Middle frontal gyrus (tissue), 1 donor: ENCODE results near the gene EPHB2.

ENCODE experiments used
- DNase-seq: peaks from one replicate; pipeline ENCODE4 v3.0.0-alpha.2; 2015; ENCODE audit warnings: low spot score; ENCODE audit errors: extremely low spot score

Gene EPHB2

GRCh38 chr1:22777388-22778057 lies 66.9 kb downstream of the EPHB2 start:
- no peak for DNase-seq

- DNase-seq, result no peak
Observed at GRCh38 chr1:22778408-22778807, 67.8 kb downstream of the EPHB2 start.

- peak; percentile 24 for DNase-seq
Observed at GRCh38 chr1:22778862-22779520, 68.4 kb downstream of the EPHB2 start.

- DNase-seq, result no peak
Observed at GRCh38 chr1:22780696-22781095, 70.1 kb downstream of the EPHB2 start.

GRCh38 chr1:22781483-22781882 lies 70.8 kb downstream of the EPHB2 start:
- no peak for DNase-seq

- no peak for DNase-seq
Observed at GRCh38 chr1:22782406-22782805, 71.8 kb downstream of the EPHB2 start.

GRCh38 chr1:22784317-22784716 lies 73.7 kb downstream of the EPHB2 start:
- no peak for DNase-seq

- no peak for DNase-seq
Observed at GRCh38 chr1:22784737-22785136, 74.1 kb downstream of the EPHB2 start.

- DNase-seq, result no peak
Observed at GRCh38 chr1:22786101-22786500, 75.5 kb downstream of the EPHB2 start.

- no peak for DNase-seq
Observed at GRCh38 chr1:22786719-22787489, 76.3 kb downstream of the EPHB2 start.

- DNase-seq, result no peak
Observed at GRCh38 chr1:22787636-22788035, 77.0 kb downstream of the EPHB2 start.

- no peak for DNase-seq
Observed at GRCh38 chr1:22788254-22788661, 77.6 kb downstream of the EPHB2 start.

GRCh38 chr1:22789356-22789994 lies 78.8 kb downstream of the EPHB2 start:
- DNase-seq, result no peak

- no peak for DNase-seq
Observed at GRCh38 chr1:22790232-22791008, 79.8 kb downstream of the EPHB2 start.

- DNase-seq, result no peak
Observed at GRCh38 chr1:22791831-22792347, 81.2 kb downstream of the EPHB2 start.

GRCh38 chr1:22792396-22793160 lies 81.9 kb downstream of the EPHB2 start:
- DNase-seq, result no peak

- DNase-seq, result no peak
Observed at GRCh38 chr1:22793647-22794046, 83.0 kb downstream of the EPHB2 start.

GRCh38 chr1:22794647-22795365 lies 84.2 kb downstream of the EPHB2 start:
- DNase-seq, result no peak

GRCh38 chr1:22795366-22795714 lies 84.7 kb downstream of the EPHB2 start:
- DNase-seq, result no peak

GRCh38 chr1:22796642-22797041 lies 86.0 kb downstream of the EPHB2 start:
- no peak for DNase-seq
